ENCODE measurements around the gene TEX19. TPM values are rescaled to one million over a fixed set of nuclear protein-coding genes. Genes with fewer than 3 reads are reported as not detected.

Gene TEX19, protein sequence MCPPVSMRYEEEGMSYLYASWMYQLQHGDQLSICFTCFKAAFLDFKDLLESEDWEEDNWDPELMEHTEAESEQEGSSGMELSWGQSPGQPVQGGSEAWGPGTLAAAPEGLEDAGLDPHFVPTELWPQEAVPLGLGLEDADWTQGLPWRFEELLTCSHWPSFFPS
- total RNA-seq: not detected
- long read RNA-seq, donor 1: 0 reads
- long read RNA-seq, donor 2: 0 reads

DNA sequence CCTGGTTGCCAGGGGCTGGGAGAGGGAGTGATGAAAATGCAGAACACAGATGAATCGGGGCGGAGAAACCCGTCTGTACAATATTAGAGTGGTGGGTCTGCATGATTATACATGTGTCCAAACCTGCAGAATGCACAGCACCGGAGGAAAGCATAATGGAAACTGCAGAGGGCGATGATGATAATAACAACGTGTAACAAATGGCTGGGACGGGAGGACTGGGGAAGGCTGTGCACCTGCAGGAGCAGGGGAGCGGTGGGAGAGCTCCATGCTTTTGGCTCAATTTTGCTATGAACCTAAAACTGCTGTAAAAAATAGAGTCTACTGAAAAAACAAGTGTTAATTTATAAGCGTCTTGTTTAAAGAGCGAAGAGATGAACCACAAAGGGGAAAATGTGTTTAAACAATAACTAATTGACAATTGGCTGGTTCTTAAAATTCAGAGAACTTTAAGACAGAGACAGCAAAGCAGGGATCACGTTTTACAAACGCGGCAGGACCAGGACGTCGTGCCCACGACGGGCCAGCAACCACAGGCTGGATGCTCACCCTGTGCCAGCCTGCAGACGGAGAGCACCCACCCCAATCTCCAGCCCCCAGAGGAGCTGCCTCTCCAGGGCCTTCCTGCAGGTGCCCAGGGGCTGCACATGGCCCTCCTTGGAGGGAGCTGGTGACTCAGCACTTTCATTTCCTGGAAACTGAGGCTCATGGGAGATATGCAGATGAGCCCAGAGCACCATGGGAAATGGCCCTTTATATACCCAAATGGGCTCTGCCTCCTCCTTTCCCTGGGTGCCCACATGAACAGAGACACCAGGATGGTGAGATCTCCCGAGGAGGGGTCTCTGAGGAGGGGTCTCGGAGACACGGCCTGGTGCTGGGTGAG is at the start of gene TEX19:
Gene TEX19 (plus strand): TSS at position 783 of the 886 bp plus-strand sequence. CDS start 2,904 bp downstream, outside the sequence.
- intact Hi-C loops (cut with DNase I, micrococcal nuclease): loop anchor here in 1 of 2 donors (10.0 kb wide), 1 partner anchor 56 kb away; the partner anchor contains the start of genes HEXD and OGFOD3
- H3K36me3 ChIP-seq (ENCODE audit: low read depth): no peaks in the 10 kb centered on the region
- ATAC-seq (no peak), DNase-seq (no peak)
- TF ChIP-seq, protein P1, sequence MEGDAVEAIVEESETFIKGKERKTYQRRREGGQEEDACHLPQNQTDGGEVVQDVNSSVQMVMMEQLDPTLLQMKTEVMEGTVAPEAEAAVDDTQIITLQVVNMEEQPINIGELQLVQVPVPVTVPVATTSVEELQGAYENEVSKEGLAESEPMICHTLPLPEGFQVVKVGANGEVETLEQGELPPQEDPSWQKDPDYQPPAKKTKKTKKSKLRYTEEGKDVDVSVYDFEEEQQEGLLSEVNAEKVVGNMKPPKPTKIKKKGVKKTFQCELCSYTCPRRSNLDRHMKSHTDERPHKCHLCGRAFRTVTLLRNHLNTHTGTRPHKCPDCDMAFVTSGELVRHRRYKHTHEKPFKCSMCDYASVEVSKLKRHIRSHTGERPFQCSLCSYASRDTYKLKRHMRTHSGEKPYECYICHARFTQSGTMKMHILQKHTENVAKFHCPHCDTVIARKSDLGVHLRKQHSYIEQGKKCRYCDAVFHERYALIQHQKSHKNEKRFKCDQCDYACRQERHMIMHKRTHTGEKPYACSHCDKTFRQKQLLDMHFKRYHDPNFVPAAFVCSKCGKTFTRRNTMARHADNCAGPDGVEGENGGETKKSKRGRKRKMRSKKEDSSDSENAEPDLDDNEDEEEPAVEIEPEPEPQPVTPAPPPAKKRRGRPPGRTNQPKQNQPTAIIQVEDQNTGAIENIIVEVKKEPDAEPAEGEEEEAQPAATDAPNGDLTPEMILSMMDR (IDR thresholded peaks at IDR 0.05): no peak
- H3K4me3 ChIP-seq: no peak within 1 kb of the TSS
- H3K9me3 ChIP-seq: no peaks in the 10 kb centered on the region
- H3K4me1 ChIP-seq (ENCODE audit: low read depth): peaks cover 3% of the 10 kb centered on the region

DNA sequence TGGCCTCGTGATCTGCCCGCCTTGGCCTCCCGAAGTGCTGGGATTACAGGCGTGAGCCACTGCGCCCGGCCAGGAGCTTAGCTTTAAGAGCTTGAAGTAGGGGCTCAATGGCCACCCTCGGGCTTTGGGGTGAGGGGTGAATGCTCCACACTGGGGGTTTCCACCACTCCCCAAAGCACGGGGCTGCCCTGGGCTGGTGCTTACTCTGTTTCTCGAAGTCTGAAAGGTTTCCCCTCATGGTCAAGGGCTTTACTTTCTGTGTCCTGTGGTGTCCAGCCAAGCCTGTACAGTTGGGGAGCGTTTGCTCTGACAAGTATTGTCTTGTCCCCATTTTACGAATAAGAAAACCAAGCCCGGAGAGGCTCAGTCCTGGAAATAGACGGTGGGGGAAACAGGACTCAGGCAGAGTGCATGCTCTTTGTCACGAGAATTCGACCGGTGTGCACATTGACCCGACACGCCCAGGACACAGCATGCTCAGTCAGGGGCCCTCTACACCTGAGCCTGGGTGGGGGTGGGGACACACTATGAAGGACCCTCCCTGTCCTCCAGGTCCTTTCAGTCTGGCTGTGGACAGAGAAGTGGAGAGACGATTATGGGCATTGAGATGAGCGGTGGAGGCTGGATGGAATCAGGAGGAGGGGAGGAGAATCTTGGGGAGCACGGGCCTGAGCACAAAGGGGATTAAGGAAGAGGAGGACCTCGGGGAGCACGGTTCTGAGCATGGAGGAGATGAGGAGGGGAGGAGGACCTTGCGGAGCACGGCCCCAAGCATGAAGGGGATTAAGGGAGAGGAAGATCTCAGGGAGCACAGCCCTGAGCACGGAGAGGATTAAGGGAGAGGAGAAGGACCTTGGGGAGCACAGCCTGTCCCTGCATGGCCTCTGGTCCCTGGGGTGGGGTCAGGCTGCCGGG is 49.1 kb upstream of the TEX19 start:
- intact Hi-C loops (cut with DNase I, micrococcal nuclease): no loop called here
- ATAC-seq (peak; percentile 87), DNase-seq (peak in 1 of 3 donors; percentile 66)
- H3K9me3 ChIP-seq: no peaks in the 10 kb centered on the region
- H3K4me1 ChIP-seq (ENCODE audit: low read depth): peaks cover 4% of the 10 kb centered on the region
- H3K4me3 ChIP-seq: no peak overlapping the region
- H3K36me3 ChIP-seq (ENCODE audit: low read depth): no peaks in the 10 kb centered on the region
- TF ChIP-seq, protein P1 (IDR thresholded peaks at IDR 0.05): no peak

GRCh38 chr17:82310877-82311276 is 48.2 kb upstream of the TEX19 start:
- ATAC-seq: no peak
- Histone ChIP-seq H3K9me3 (no peaks in the 10 kb centered on the region), H3K4me3 (no peak overlapping the region), H3K4me1 (ENCODE audit: low read depth) (peaks cover 4% of the 10 kb centered on the region), H3K36me3 (ENCODE audit: low read depth) (no peaks in the 10 kb centered on the region)
- intact Hi-C loops (cut with DNase I, micrococcal nuclease): no loop called here
- DNase-seq: no peak
- TF ChIP-seq, protein P1 (IDR thresholded peaks at IDR 0.05): no peak

- DNase-seq (no peak), ATAC-seq (no peak)
- TF ChIP-seq, protein P1 (IDR thresholded peaks at IDR 0.05): no peak
- Histone ChIP-seq H3K36me3 (ENCODE audit: low read depth) (no peaks in the 10 kb centered on the region), H3K4me1 (ENCODE audit: low read depth) (peaks cover 4% of the 10 kb centered on the region), H3K4me3 (no peak overlapping the region), H3K9me3 (no peaks in the 10 kb centered on the region)
- intact Hi-C loops (cut with DNase I, micrococcal nuclease): no loop called here
Observed at GRCh38 chr17:82311971-82312370, 47.1 kb upstream of the TEX19 start.
